ENCODE results near the gene MCF2L2.
"Not testable (repeated sequence)": the region's sequence is repeated elsewhere in the genome, so short reads cannot be mapped to it uniquely, and the experiment has no call there.

GRCh38 chr3:183230251-183230650, 198.2 kb downstream of the MCF2L2 start:
- TF ChIP-seq CTCF (conservative IDR thresholded peaks at IDR 0.05; ENCODE audit: low read depth in 2 of 2); POLR2AphosphoS5 (IDR thresholded peaks at IDR 0.05; ENCODE audit: low read depth); CREB1 (CRISPR knock-in tag; IDR thresholded peaks at IDR 0.05; ENCODE audit: low read depth); EZH2 (IDR thresholded peaks at IDR 0.05; ENCODE audit: low read depth, unreplicated experiment); REST (IDR thresholded peaks at IDR 0.05; ENCODE audit: unreplicated experiment); STAT1 (IDR thresholded peaks at IDR 0.05; ENCODE audit: unreplicated experiment): not testable (repeated sequence)

Measured in GM23338 (cell line).